Lung (tissue), 12 donors: ENCODE results near the gene ZHX3. TPM values are rescaled to one million over a fixed set of nuclear protein-coding genes. Genes with fewer than 3 reads are reported as not detected.

Experiments used
- ATAC-seq: fragments of 200-7000 bp; cut with Tn5 transposase; one replicate; pipeline ENCODE4 v1.9.1; 2020; ENCODE audit warnings: moderate number of reproducible peaks; ENCODE audit not compliant: insufficient read depth, low FRiP score
- DNase-seq, 3 donors: peaks; one replicate each; pipeline ENCODE4 v3.0.0-alpha.2; 2013 to 2017
- H3K27ac ChIP-seq, 2 donors: one replicate each; pipeline ENCODE4 v1.5.1; 2013; ENCODE audit warnings: mild to moderate bottlenecking in 2 of 2, moderate library complexity in 2 of 2, control low read depth in 1 of 2, inconsistent platforms in 1 of 2, low read depth in 1 of 2, low read length in 1 of 2
- H3K27me3 ChIP-seq, 3 donors: one replicate each; pipeline ENCODE4 v1.5.1; 2013; ENCODE audit warnings: low read length in 2 of 3; ENCODE audit not compliant: control insufficient read depth in 3 of 3, insufficient read depth in 3 of 3
- H3K36me3 ChIP-seq, 4 donors: one replicate each; pipeline ENCODE4 v1.5.1; 2013; ENCODE audit warnings: low read length in 4 of 4, mild to moderate bottlenecking in 1 of 4, moderate library complexity in 1 of 4; ENCODE audit not compliant: control insufficient read depth in 4 of 4, insufficient read depth in 4 of 4
- H3K4me1 ChIP-seq, 5 donors: one replicate each; pipeline ENCODE4 v1.5.1; 2013; ENCODE audit warnings: low read length in 5 of 5, mild to moderate bottlenecking in 2 of 5, moderate library complexity in 1 of 5; ENCODE audit not compliant: control insufficient read depth in 5 of 5, insufficient read depth in 5 of 5
- H3K4me3 ChIP-seq: one replicate; pipeline ENCODE4 v1.5.1; 2013; ENCODE audit warnings: mild to moderate bottlenecking, control low read depth, moderate library complexity
- H3K9ac ChIP-seq, 2 donors: one replicate each; pipeline ENCODE4 v1.5.1; 2013; ENCODE audit warnings: low read length in 2 of 2, control low read depth in 1 of 2; ENCODE audit not compliant: insufficient read depth in 1 of 2
- H3K9me3 ChIP-seq, 4 donors: one replicate each; pipeline ENCODE4 v1.5.1; 2013; ENCODE audit warnings: low read length in 3 of 4, mild to moderate bottlenecking in 1 of 4, moderate library complexity in 1 of 4; ENCODE audit not compliant: control insufficient read depth in 4 of 4, insufficient read depth in 3 of 4
- CTCF ChIP-seq: IDR thresholded peaks from 2 replicates; pipeline ENCODE4 v1.5.1; 2012; ENCODE audit warnings: mild to moderate bottlenecking; ENCODE audit errors: control extremely low read depth, extremely low read depth
- WGBS, 2 donors: extraction: QIAGEN DNeasy Blood & Tissue Kit; methylation state at CpG; one replicate each; pipeline ENCODE4 v1.1.7; 2013; 5-methylcytosine and 5-hydroxymethylcytosine counted together
- polyA plus RNA-seq, 2 donors: library from polyadenylated mRNA; stranded (reverse); fragments of 200-250 nt; gene quantifications; one replicate each; pipeline ENCODE4 v1.2.1, GENCODE V29; 2013
- total RNA-seq, 2 donors: library from RNA; depleted of rRNA in 1 of 2; stranded (reverse); fragments of >200 nt in 1 of 2; gene quantifications; one replicate each; pipeline ENCODE4 v1.2.1, GENCODE V29; 2014 to 2021
- donor health status: control.
- donor health status: control.
- donor health status: Bipolar disorder and iron deficiency.
- donor health status: healthy.
- donor health status: DM: yes; HTN: yes; CAD: no.

The ZHX3 gene
- total and polyA plus RNA-seq, 4 donors = 8.3 to 48.2 (median 18.0) TPM

- no peak overlapping the region for H3K9ac ChIP-seq
- H3K27ac ChIP-seq = no peak overlapping the region
- no peak for TF ChIP-seq CTCF
- H3K27me3 ChIP-seq = no peaks in the 10 kb centered on the region
- WGBS, 2 donors = 86 to 94% methylated on average over 5 of the region's 5 CpGs
- ATAC-seq (no peak), DNase-seq (no peak)
- H3K4me1 ChIP-seq = peaks cover 4 to 30% (median 10%) of the 10 kb centered on the region in 5 donors
- no peaks in the 10 kb centered on the region for H3K9me3 ChIP-seq
- no peaks in the 10 kb centered on the region for H3K36me3 ChIP-seq
- no peak overlapping the region for H3K4me3 ChIP-seq
Observed at GRCh38 chr20:41306061-41306727, 11.3 kb downstream of the ZHX3 start.

DNA sequence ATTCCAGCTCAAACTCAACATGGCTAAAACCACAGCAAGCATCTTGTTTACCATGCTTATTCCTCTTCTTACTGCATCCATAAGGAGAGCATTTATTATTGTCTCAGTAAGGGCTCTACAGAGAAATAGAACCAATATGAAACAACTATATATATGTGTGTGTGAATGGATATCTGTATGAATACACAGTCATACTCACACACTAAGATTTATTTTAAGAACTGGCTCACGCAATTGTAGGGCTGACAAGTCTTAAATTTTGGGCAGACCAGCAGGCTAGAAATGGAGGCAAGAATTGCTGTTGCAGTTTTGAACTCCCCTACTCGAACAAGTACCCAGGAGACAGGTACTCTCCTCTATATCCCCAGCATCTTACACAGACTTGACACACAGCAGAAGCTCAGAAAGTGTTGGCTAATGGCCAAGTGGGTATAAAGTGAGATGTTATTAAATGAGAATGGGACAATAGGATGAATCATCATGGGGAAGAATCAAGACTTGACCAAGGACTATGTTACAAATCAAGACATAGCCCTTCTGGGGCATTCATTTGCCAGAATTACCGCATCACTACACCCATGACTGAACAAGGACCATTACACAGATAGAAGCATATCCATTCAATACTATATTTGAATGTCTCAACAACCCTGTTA, 13.0 kb downstream of the ZHX3 start:
- Histone ChIP-seq H3K4me1 (peaks cover 4 to 26% (median 8%) of the 10 kb centered on the region in 5 donors), H3K4me3 (no peak overlapping the region), H3K27ac (no peak overlapping the region), H3K9ac (no peak overlapping the region), H3K9me3 (no peaks in the 10 kb centered on the region), H3K27me3 (no peaks in the 10 kb centered on the region), H3K36me3 (no peaks in the 10 kb centered on the region)
- no peak for DNase-seq
- 95 to 98% methylated on average over 3 of the region's 3 CpGs for WGBS, 2 donors
- no peak for TF ChIP-seq CTCF
- ATAC-seq = no peak

- Histone ChIP-seq H3K27ac (no peak overlapping the region), H3K4me1 (peaks cover 4 to 23% (median 7%) of the 10 kb centered on the region in 5 donors), H3K9me3 (no peaks in the 10 kb centered on the region), H3K27me3 (no peaks in the 10 kb centered on the region), H3K4me3 (no peak overlapping the region), H3K9ac (no peak overlapping the region), H3K36me3 (no peaks in the 10 kb centered on the region)
- WGBS, 2 donors = 76 to 87% methylated on average over 1 of the region's 1 CpG
- no peak for TF ChIP-seq CTCF
- DNase-seq (no peak), ATAC-seq (no peak)
Observed at GRCh38 chr20:41304002-41304401, 13.5 kb downstream of the ZHX3 start.
